ENCODE results near the gene MAP3K5.
"Not testable (repeated sequence)": the region's sequence is repeated elsewhere in the genome, so short reads cannot be mapped to it uniquely, and the experiment has no call there.

Gene MAP3K5

GRCh38 chr6:136607204-136607931 lies 184.9 kb downstream of the MAP3K5 start:
- no peak for DNase-seq

DNA sequence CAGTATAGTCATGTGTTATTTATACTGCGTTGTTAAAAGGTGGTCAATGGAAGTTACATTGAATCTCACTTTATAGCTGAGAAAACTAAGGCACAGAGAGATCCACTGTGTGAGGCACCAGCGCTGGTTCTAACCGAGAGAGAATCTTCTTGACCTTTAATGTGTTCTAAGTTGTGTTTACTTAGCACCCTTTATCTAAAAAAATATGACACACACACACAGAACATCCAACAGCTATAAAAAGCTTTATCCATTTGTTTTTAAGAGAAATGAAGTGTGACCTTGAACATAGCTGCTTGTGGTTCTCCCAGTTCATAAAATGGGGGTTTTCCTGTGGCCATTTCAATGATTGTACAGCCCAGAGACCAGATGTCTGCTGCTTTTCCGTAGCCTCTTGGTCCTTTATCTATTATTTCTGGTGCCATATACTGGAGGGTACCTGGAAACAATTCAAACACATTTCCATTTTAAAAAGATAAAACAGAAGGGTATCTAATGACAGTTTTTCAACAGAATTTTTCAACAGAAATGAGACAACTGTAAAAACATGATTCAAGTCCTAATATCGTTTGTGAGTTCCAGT lies 187.3 kb downstream of the MAP3K5 start:
- DNase-seq, result no peak

- no peak for DNase-seq
Observed at GRCh38 chr6:136604328-136604825, 187.9 kb downstream of the MAP3K5 start.

- no peak for DNase-seq
Observed at GRCh38 chr6:136600818-136601217, 191.5 kb downstream of the MAP3K5 start.

- no peak for DNase-seq
Observed at GRCh38 chr6:136599329-136600011, 192.8 kb downstream of the MAP3K5 start.

DNA sequence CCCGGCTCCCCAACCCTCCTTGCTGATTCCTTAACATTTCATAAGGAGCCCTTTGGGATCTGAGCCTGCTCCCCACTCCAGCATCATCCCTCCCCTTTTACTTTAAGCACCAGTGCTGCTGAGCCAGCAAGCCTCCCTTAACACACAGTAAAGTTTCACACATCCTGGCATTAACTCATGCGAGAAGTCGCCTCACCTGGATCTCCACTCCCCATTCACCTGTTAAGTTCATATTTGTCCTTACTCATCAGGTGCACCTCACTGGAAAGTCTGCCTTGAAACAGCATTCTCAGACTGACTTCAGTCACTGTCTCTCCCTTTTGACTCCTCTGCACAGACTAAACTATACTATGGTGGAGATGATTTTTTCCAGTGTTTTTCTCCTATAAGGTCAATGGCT lies 194.2 kb downstream of the MAP3K5 start:
- no peak for DNase-seq

- DNase-seq, result no peak
Observed at GRCh38 chr6:136594671-136595070, 197.6 kb downstream of the MAP3K5 start.

- peak; percentile 53 for DNase-seq
Observed at GRCh38 chr6:136593748-136594490, 198.4 kb downstream of the MAP3K5 start.

DNA sequence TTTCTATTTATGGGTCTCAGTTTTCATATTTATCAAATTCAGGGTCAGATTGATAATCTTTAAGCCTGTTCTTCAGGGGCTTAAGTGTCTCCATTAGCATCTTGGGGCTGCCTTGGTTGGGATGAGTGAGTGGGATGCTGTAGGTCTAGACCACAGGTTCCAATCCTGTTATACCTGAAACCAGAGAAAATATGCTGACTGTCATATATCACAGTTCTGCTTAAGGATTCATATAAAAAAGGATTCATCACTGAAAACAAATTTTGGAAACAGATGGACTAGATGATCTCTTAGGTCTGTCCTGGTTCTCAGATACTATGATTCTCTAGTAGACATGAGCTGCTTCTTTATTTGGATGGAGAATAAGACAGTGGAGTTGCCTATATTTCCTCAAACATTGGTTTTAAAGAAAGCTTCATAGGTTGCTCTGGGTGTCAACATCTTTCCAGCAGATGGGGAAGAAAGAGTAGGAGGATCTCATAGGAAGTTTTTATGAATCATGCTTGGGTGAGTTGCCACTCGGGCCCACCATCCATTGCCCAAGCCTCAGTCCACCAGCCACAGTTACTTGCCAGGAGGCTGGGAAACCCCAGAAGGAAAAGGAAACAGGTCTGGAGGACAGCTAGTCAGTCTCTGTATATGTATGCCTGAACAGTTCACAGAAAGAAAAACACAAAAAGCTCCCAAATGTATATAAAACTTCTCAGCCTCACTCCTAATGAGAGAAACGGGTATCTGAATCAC lies 199.2 kb downstream of the MAP3K5 start:
- no peak for DNase-seq

DNA sequence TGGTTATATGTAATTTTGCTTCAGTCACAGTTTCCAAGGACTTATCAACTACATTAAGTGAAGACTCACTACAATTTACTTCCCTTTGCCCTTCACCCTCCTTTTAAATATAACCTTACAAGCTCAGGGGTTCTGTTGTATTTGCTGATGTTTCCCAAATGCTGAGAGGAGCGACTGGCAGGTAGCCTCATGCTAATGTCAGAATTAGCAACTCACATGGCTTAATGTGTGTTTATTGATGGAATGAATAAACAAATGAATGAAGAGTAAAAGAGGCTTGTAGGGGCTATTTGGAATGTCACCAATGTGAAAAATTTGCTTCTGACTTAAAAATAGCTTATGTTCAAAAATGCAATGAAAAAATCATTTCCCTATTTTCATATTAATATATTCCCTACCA lies 200.7 kb downstream of the MAP3K5 start:
- DNase-seq, result no peak

GRCh38 chr6:136590846-136591245 lies 201.4 kb downstream of the MAP3K5 start:
- DNase-seq, result not testable (repeated sequence)

GRCh38 chr6:136587527-136587926 lies 204.8 kb downstream of the MAP3K5 start:
- no peak for DNase-seq

- DNase-seq, result no peak
Observed at GRCh38 chr6:136586295-136586694, 206.0 kb downstream of the MAP3K5 start.

DNA sequence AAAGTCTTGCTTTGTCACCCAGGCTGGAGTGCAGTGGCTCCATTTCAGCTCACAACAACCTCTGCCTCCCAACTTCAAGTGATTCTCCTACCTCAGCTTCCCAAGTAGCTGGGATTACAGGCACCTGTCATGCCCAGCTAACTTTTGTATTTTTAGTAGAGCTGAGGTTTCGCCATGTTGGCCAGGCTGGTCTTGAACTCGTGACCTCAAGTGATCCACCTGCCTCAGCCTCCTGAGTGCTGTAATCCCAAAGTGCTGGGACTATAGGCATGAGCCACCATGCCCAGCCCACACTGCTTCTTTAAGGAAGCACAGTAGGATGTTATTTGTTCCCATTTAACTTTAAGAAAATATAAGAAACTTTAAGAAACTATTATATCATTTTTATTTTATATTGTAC lies 206.8 kb downstream of the MAP3K5 start:
- not testable (repeated sequence) for DNase-seq

DNA sequence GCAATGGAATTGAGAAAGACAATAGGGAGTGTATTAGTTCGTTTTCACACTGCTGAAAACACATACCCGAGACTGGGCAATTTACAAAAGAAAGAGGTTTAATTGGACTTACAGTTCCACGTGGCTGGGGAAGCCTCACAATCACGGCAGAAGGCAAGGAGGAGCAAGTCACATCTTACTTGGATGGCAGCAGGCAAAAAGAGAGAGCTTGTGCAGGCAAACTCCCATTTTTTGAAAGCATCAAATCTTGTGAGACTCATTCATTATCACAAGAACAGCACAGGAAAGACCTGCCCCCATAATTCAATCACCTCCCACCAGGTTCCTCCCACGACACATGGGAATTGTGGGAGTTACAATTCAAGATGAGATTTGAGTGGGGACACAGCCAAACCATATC lies 208.0 kb downstream of the MAP3K5 start:
- DNase-seq, result not testable (repeated sequence)

GRCh38 chr6:136582711-136583471 lies 209.4 kb downstream of the MAP3K5 start:
- no peak for DNase-seq

- no peak for DNase-seq
Observed at GRCh38 chr6:136579800-136580199, 212.5 kb downstream of the MAP3K5 start.

GRCh38 chr6:136576821-136577220 lies 215.5 kb downstream of the MAP3K5 start:
- DNase-seq, result no peak

DNA sequence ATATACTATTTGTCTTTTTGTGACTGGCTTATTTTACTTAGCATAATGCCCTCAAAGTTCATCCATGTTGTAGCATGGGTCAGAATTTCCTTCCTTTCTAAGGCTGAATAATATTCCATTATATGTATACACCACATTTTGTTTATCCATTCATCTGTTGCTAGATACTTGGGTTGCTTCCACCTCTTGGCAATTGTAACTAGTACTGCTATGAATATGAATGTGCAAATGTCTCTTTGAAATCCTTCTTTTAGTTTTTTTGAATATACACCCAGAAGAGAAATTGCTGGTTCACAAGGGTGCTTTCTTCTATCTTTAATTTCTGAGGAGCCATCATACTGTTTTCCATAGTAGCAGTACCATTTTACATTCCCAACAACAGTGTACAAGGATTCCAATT lies 220.8 kb downstream of the MAP3K5 start:
- DNase-seq, result no peak

DNA sequence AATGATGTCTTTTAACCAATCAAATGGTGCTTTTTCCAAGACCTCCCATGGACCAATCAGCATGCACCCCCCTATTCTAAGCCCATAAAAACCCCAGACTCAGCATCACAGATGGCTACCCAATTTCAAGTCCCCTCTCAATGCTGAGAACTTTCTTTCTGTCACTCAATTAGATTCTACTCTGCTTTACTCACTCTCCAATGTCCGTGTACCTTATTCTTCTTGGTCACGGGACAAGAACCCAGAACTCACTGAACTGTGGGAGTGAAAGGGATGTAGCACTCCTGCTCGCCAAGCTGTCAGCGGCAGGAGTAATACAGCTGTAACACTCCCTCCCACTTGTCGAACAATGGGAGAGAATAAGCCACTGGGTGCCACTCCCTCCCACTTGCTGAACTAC lies 221.2 kb downstream of the MAP3K5 start:
- DNase-seq, result no peak

- no peak for DNase-seq
Observed at GRCh38 chr6:136568129-136568528, 224.1 kb downstream of the MAP3K5 start.

- DNase-seq, result no peak
Observed at GRCh38 chr6:136567688-136568087, 224.6 kb downstream of the MAP3K5 start.

Data from stimulated activated CD4-positive, alpha-beta T cell treated with anti-CD3 and anti-CD28 coated beads, Interleukin-1b, Interleukin-23, amount 100 ng/mL, for 48 hours (primary cell).